ENCODE data around the gene LRRC7.
"Not testable (repeated sequence)": the region's sequence is repeated elsewhere in the genome, so short reads cannot be mapped to it uniquely, and the experiment has no call there.

The LRRC7 gene

DNA sequence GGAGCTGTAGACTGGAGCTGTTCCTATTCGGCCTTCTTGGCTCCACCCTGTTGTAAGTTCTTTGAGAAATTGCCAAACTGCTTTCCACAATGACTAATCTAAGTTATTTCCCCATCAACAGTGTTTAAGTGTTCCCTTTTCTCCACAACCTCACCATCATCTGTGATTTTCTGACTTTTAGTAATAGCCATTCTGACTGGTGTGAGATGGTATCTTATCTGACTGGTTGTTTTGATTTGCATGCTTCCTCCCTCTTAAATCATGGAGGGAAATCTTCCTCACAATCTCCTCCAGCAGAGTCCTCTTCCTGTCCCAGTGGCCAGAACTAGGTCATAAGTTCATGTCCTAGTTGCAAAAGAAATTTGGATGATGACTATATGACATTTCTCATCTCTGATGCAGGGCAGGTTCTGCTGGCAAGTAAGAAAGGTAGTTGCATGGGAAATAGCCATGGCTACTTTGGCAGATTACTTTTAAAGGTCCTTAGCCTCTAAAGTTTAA is 343.6 kb downstream of the LRRC7 start:
- no peak for DNase-seq

DNA sequence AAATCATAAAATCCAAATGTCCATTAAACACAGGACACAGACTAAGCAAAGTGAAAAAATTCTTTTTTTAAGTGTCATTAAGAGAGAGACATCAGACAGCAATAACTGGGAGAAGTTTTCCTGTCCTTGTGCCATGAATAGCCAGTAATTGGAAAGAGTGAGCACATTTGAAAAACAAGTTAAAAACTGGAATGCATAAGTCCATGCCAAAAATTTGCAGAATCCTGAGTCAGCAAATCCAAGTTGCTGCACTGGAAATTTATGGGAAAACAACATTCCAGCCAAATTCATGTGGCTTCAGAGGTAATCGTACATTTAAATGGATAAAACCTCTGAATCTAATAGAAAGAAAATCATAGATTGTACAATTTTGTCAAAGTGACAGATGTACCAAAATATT is 346.3 kb downstream of the LRRC7 start:
- DNase-seq = no peak

DNA sequence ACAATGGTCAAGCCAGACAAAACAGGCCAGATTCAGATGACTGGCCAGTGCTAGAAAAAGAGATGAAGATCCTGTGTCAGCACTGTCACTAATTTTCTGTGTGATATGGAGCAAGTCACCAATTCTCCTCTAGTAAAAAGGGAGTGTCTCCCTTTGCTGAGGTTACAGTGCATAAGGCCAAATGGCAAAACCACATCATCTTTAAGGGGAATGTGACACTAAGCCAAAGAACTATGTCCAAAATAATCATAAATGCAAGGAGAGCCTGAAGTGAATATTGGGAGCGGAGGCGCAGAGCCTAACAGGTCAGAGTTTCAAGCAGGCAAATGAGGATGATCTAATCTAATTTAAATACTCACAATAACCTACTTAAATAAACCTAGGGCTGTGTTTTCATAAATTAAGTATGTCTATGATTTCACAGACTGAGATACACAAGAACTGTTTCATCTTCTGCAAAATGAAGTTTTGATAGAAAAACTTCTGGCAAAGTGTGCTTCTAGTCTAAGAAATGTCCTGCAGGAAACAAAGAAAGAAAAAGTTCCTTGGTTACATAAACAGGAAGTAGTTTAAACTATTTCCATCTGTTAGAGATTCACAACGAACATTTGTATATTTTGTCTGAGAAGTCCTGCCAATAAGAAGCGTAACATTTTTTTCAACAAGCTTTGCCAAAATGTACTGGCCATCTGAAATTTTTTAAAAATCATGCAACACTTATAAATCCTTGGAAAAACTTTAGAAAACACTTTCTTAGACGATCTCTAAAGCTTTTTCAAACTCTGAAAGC is 347.4 kb downstream of the LRRC7 start:
- no peak for DNase-seq

DNA sequence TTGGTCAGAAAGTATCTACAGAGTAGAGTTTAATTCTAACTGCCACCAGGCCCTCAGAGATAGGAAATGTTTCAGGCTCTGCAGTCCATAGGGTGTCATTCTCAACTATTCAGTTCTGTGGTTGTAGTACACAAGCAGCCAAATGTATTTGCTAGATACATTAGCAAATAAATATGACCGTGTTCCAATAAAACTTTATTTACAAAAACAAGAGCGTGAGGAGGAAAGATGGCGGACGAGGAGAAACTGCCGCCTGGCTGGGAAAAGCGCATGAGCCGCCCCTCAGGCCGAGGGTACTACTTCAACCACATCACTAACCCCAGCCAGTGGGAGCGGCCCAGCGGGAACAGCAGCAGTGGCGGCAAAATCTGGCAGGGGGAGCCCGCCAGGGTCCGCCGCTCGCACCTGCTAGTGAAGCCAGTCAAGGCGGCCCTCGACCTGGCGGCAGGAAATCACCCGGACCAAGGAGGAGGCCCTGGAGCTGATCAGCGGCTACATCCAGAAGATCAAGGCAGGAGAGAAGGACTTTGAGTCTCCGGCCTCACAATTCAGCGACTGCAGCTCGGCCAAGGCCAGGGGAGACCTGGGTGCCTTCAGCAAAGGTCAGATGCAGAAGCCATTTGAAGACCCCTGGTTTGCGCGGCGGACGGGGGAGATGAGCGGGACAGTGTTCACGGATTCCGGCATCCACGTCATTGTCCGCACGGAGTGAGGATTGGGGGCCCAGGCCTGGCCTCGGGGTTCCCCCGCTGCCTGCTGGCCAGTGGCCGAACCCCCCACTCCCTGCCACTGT is 351.6 kb downstream of the LRRC7 start:
- DNase-seq = no peak

DNA sequence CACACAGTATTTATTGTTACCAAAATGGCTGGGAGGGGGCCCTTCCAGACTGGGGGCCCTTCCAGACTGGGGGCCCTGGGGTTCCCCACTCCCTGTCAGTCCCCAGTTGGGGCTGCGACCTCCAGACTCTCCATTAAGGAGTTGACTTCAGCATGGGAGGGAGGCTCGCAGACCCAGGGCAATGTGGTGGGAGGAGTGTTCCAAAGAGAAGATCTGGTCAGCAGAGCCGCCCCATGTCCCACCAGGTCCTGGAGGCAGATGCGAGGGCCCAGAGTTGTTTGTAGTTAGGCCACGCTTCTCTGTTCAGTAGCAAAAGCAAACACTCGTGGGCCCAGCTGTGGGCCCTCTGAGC is 352.2 kb downstream of the LRRC7 start:
- no peak for DNase-seq

DNA sequence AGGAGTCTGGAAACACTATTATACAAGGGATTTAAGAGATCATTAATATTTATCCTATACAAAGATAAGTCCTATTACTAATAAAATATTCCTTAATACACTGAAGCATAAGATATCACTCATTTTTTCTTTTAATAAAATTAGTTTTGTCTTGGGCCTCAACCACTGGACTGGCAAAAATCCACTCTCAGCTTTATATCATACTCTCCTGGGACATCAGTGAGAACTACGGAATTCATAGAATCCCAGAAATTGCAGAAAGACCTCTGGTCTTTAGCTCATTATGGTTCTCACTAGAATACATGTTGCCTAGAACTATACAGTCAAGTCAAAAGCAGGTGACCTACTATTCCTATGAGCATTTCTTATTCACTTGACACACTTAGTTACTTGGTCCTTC is 352.7 kb downstream of the LRRC7 start:
- no peak for DNase-seq

DNA sequence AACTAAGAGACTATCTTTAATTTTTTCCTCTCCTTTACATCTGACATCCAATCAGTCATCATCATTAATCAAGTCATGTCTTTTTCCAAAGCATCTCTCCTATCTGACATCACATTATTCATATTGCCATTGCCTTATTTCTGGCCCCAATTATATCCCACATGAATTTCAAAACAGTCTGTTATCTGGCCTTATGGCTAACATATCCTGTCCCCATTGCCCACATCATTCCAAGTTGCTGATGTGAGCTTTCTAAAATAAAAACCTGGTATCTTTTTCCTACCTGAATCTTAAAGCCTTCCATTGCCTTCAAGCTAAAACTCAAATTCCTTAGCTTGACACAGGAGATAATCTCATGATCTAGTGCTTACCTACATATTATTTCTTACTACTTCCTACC is 353.8 kb downstream of the LRRC7 start:
- DNase-seq = no peak

DNA sequence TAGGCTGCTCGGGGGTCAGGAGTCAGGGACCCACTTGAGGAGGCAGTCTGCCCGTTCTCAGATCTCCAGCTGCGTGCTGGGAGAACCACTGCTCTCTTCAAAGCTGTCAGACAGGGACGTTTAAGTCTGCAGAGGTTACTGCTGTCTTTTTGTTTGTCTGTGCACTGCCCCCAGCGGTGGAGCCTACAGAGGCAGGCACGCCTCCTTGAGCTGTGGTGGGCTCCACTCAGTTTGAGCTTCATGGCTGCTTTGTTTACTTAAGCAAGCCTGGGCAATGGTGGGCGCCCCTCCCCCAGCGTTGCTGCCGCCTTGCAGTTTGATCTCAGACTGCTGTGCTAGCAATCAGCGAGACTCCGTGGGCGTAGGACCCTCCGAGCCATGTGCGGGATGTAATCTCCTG is 360.5 kb downstream of the LRRC7 start:
- not testable (repeated sequence) for DNase-seq

DNA sequence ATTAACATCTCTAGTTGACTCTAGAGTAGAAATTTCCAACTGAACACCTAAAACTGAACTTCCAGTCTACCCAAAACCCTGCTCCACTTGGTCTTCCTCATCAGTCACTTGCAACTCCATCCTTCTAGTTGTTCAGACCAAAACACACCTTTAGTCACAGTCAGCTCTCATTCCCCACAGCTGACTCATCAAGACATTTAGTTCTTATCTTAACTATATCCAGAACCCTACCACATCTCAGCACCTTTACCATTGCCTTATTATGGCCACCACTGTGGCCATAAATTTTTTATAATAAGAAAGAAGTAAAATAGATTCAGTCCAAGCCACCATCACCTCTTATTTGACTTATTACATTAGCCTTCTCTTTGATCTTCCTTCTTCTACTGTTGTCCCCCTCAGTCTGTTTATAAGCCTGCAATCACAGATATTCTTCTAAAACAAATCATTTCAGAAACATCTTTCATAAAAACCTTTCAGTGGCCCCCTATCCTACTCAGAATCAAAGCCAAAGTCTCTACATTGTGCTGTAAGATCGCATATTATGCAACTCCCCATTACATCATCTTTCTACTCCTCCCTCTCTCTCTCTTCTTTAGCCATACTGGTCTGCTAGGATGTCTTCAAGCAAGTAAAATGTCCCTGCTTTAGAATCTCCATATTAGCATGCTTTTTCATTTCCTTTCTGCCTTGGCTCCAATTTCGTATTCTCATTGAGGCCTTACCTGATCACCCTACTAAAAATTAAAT is 361.8 kb downstream of the LRRC7 start:
- DNase-seq = no peak

DNA sequence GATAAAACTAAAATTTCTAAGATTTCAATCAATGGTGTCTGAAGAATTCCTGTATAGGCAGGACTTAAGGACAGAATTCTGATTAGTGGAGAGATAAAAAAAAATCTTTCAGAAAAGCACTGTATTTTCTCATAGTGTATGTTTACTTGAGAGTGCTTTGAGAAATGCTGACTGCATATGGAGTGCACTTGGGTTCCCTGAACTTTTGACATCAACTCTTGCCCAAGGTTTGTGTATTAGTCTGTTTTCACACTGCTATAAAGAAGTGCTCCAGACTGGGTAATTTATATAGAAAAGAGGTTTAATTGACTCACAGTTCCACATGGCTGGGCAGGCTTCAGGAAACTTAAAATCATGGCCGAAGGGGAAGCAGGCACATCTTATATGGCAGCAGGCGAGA is 362.7 kb downstream of the LRRC7 start:
- no peak for DNase-seq

DNA sequence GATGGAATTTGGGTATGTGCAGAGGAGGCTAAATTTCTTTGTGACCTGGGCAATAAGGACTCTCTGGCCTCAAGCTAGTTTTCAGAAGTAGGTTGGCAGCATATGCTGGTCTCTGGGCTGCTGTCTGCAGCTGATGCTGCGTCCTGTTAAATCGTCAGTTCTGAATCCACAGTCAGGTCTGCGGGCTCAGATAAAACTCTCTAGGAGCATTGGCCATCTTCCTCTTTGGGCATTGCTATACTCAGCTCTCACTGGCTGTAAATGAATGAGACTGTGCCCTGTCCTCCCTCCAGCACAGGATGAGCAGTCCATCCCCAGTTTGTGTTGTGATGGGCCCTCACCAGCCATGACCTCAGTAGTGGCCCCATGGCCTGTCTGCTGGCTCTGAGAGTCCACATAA is 365.0 kb downstream of the LRRC7 start:
- no peak for DNase-seq

DNA sequence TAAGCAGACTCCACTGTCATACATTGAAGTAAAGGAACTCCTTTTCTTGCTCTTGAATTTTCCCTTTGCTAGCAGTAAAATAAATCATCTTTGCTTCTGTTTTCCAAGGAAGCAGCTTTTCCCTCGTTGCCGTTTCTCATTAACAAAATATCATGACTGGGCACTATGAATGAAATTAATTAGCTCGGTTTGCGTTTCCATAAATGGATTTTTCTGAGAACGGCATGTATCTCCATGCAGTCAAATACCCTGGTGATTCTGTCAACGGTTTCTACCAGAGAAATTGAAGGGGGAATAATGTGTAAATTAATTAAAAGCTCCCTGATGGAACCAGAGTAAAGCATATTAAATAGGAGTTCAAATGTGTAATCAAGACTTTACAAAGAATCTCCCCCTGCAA is 372.5 kb downstream of the LRRC7 start:
- no peak for DNase-seq

DNA sequence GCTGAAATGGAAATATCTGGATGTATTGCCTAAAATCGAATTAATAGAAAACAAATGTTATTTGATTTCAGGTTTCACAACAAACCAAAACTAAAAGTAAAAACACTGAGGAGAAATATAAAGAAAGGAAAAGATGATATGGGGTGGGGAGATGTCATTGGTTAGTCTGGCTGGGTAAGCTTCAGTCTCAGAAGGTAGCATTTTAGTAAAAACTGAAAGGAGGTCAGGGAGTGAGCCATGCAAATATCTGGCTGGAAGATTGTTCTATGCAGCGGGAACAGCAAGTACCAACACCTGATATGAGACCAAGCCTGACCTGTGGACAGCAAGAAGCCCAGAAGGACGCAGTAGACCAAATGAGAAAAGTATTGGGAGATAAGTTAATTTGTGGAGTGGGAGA is 373.1 kb downstream of the LRRC7 start:
- no peak for DNase-seq

DNA sequence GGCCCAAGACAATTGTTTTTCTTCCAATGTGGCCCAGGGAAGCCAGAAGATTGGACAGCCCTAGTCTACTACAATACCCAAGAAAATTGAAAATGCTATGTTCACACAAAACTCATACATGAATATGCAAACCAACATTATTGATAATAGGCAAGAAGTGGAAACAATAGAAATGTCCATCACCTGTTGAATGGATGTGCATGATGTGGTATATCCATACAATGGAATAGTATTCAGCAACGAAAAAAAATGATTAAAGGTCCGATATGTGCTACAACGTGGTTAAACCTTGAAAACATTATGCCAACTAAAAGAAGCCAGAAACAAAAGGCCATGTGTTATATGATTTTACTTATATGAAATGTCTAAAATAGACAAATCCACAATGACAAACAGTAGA is 375.3 kb downstream of the LRRC7 start:
- no peak for DNase-seq

DNA sequence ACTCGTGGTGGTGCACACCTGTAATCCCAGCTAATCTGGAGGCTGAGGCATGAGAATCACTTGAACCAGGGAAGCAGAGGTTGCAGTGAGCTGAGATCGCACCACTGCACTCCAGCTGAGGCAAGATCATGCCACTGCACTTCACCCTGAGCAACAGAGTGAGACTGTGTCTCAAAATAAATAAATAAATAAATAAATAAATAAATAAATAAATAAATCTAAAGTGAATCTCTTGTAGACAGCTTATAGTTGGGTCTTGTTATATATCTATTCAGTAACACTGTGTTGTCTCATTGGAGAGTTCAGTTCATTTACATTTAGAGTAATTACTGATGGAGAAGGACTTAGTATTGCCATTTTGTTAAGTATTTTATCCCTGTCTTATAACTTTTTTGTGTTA is 379.2 kb downstream of the LRRC7 start:
- DNase-seq = no peak

DNA sequence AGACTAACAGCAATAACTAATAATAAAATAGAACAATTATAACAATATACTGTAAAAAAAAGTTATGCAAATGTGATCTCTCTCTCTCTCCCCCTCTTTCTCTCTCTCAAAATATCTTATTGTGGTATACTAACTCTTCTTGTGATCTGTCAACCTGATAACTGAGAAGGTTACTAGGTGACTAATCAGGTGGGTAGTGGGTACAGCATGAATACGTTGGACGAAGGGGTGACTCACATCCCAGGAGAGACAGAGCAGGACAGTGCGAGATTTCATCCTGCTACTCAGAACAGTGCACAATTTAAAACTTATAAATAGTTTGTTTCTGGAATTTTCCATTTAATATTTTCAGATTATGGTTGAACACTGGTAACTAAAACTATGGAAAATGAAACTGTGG is 380.1 kb downstream of the LRRC7 start:
- DNase-seq = no peak

DNA sequence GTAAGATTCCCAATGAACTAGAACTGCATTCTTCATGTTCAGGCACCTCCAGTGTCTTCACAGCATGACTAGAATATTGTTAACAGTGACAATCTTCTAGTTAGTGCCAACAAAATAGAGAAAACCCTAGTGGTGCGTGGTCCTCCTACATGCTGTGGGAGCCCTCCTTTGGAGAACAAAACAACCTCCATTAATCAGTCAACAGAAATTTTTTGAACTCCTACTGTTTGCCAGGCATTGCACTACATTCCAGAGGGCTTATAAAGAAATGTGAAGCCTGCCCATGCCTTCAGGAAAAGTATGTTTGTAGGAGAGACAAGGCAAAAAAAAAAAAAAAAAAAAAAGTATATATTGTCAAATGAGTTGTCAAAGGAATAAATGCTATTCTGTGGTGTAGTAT is 385.0 kb downstream of the LRRC7 start:
- DNase-seq = no peak

DNA sequence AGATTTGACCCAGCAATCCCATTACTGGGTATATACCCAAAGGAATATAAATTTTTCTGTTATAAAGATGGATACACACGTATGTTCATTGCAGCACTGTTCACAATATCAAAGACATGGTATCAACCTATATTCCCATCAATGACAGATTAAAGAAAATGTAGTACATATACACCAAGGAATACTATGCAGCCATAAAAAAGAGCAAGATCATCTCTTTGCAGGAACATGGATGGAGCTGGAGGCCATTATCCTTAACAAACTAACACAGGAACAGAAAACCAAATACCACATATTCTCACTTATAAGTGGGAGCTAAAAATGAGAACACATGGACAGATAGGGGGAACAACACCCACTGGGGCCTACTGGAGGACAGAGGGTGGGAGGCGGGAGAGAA is 394.7 kb downstream of the LRRC7 start:
- DNase-seq = not testable (repeated sequence)

DNA sequence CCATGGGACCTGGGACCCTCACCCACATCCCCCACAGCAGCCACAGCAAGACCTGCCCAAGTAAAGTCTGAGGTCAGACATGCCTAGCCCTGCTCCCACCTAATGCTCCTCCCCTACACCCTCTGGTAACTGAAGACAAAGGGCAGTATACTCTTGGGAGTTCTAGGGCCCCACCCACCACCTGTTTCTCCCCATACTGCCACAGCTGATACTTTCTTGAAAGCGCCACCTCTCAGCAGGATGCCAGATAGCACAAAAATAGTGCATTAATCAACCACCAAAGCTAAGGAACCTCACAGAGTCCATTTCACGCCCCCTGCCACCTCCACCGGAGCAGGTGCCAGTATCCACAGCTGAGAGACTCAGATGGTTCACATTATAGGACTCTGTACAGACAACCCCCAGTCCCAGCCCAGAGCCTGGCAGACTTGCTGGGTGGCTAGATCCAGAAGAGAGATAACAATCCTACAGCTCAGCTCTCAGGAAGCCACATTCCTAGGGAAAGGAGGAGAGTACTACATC is 399.6 kb downstream of the LRRC7 start:
- no peak for DNase-seq

DNA sequence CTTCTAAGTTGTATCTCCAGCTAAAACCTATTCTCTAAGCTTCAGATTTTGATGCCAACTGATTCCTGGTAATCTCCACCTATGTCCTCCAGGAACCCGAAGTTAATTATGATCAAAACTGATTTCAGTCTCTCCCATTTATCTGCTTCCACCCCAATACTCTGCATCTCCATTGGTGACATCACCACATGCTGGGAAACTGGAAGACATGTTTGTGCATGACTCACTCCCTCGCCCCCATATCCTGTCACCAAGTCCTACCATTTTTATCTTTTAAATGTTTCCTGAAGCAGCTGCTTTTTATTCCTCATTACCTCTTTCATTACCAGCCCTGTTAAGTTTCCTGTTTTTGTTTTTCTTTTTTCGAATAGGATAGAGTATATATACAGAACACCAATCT is 409.2 kb downstream of the LRRC7 start:
- DNase-seq = no peak

DNA sequence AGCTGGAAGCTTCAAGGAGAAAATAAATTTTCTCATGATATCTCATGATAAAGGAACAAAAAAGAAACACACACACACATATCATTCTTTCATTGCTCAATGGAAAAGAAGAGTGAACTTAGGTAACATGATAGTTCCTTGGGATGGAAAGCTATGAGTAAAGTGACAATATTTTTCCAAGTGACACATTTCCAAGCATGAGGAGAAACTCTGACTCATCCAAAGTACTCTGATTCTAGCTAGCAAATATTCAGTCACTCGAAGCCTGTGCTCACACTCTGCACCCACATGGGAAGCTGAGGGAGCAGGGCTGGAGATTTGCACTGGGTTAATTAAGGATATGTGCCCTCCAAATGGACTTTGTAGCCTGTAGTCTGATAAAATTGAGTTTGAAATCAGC is 415.3 kb downstream of the LRRC7 start:
- no peak for DNase-seq

DNA sequence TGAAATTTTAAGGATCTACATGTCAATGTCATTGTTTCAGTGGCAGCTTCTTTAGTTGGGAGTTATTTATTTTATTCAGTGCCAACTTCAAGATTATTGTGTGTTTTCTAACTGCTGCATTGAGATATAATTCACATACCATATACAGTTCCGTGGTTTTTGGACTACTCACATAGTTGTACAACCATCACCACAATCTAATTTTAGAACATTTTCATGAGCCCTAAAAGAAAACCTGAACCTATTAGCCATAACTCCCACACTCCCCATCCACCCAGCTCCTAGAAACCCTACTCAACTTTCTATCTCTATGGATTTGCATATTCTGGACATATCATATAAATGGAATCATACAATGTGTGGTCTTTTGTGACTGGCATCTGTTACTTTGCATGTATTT is 417.7 kb downstream of the LRRC7 start:
- DNase-seq = no peak

DNA sequence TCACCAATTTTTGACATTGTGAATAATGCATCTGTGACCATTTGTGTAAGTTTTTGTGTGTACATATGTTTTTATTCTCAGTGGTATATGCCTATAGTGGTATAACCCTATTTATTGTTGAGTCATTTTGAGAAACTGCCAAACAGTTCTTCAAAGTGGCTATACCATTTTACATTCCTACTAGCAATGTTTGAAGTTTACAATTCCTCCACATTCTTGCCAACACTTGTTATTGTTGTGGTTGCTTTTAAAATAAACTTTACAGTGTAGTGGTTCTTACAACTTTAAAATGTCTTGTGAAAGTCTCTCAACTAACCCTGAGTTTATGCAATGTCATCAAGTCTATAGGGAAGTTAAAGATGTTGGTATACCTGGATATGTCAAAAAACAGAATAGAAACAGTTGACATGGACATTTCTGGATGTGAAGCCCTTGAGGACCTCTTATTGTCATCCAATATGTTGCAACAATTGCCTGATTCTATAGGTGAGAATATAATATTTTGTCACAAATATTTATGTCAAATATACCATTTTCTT is 418.2 kb downstream of the LRRC7 start:
- no peak for DNase-seq

Data from retina (tissue), 1 donor.